GM21825 (cell line): ENCODE results near the gene TRIM25.

Experiments used
- ATAC-seq: cut with Tn5 transposase; IDR thresholded peaks from one replicate; pipeline ENCODE4 v1.9.1; 2021; ENCODE audit warnings: mild to moderate bottlenecking, moderate library complexity; ENCODE audit not compliant: unreplicated experiment

The TRIM25 gene

DNA sequence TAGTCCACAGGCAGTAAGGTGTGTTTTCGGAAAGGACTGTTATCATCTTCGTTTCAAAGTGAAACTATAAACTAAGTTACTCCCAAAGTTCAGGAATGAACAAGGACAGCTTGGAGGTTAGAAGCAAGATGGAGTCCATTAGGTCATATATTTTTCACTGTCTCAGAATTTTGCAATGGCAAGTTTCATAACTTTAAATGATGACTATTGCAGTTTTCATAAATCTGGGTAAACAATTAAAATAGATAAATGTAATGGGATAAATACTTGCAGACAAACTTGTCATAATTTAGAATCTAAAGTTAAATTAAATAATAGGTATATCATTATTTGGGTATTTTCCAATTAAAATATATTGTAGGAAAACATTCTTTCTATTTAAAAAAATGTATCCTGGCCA is 14.7 kb upstream of the TRIM25 start:
- no peak for ATAC-seq

DNA sequence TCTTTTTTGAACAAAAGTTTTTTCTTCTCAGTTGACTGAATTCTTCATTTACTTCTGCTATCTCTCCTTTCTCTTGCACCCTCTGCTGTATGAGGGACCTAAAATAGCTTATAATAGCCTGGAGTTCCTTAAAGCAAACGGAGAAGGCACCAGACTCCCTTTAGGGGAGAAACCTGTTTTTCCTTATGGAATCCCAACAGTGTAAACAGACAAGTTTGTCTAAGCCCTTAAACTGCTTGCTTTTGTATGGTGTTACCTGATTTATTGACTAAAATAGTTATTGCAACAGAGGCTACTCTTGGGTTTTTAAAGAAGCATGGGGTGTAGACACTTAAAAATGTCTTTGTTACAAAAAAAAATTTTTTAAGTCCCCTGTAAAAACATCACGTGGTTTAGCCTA is 12.9 kb upstream of the TRIM25 start:
- no peak for ATAC-seq

- no peak for ATAC-seq
Observed at GRCh38 chr17:56926270-56926669, 12.4 kb upstream of the TRIM25 start.

DNA sequence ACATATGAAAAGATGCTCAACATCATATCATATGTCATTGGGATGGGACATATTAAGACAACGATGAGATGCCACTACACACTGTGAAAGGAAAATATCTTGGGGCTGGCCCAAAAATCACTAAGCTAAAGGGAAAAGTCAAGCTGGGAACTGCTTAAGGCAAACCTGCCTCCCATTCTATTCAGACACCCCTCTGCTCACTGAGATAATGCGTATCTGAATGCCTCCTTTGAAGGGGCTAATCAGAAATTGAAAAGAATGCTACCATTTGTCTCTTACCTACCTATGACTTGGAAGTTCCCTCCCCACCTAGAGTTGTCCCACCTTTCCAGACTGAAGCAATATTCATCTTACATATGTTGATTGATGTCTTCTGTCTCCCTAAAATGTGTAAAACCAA is 11.2 kb upstream of the TRIM25 start:
- ATAC-seq, result no peak

DNA sequence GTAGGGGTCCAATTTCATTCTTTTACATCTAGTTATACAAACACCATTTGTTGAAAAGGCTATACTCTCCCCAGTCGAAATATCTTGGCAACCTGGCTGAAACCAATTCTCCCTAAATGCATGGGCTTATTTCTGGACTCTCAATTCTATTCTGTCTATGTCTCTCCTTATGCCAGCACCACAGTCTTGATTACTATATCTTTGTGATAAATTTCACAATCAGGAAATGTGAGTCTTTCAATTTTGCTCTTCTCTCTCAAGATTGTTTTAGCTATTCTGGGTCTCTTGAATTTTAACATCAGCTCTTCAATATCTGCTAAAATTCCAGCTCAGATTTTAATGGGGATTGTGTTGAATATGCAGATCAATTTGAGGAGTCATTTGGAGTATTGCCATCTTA is 5.9 kb upstream of the TRIM25 start:
- no peak for ATAC-seq

DNA sequence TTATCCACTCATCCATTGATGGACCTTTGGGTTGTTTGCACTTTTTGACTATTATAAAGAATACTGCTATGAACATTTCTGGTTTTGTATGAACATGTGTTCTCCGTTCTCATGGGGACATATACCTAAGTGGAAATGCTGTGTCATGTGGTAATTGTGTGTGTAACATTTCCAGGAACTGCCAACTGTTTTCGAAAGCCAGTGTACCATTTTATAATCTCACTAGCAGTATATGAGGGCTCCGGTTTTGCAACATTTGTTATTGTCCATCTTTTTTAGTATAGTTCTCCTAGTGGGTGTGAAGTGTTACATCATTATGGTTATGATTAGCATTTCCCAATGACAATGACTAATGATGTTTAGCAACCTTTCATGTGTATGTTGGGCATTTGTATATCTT is 5.1 kb upstream of the TRIM25 start:
- ATAC-seq, result no peak

DNA sequence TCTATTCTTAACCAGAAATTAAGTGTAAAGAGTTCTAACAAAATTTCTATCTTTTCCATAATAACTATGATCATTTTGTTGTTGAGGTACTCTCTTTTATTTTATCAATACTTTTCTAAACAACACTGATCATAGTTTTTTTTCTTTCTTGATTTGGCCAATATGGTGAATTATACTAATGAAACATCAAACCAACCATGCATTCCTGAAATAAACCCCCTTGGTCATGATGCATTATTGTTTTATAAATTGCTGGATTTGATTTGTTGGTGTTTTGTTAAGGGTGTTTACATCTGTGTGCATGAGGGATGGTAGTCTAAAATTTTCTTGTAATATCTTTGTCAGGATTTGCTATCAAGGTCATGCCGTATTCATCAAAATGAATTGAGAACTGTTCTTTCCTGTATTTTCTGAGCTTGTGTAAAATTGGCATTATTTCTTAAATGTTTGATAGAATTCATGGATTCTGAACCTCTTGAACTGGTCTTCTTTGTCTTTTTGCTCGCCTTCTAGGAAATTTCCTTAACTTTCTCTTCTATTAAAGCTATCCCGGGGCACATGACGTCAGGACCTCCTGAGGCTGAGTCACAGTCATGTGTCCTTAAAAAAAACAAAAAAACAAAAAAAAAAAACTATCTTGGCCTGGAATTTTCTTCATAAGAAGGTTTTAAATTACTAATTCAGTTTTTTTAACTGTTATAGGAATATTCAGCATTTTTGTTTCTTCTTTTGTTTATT is 3.9 kb upstream of the TRIM25 start:
- ATAC-seq, result no peak

DNA sequence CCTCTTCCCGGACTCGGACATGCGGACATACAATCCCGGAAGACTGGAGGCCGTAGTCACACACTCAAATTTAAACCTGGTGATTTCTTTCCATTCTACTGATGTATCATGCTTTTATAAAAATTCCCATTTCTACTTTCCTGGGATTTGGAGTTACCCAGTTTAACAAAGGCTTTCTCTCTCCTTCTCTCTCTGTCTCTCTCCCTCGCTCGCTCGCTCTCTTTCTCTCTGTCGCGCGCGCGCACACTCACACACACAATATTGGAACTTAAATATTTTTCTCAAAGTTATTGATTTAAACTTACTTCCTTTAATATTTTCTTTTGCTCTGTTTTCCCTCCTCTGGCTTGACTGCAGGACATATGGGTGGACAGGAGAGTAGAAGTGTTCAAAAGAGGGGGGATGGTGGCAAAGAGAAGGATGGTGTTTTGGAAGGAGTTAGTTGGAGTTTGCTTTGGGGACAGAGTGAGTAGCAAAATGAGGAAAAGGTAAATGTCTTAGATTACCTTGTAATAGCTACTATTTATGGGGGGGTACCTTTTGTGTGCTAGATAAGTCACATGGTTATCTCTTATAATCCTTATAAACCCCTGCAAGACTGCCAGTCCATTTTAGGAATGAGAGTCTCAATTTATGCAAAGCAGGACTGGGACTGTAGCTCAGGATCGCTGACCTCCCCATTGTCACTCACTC is 878 bp upstream of the TRIM25 start:
- ATAC-seq, result no peak

GRCh38 chr17:56913353-56913866 is 439 bp downstream of the TRIM25 start:
- ATAC-seq, result peak; percentile 34

DNA sequence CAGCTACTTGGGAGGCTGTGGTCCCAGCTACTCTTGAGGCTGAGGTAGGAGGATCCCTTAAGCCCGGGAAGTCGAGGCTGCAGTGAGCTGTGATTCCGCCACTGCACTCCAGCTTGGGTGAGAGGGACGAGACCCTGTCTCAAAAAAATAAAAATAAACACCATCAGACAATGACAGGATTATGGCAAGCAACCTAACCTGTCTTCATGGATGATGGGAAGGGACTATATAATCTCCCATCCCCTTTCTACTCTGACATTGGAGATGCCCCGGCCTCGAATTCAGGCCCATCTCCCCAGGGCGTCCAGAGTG is 893 bp downstream of the TRIM25 start:
- ATAC-seq, result no peak

GRCh38 chr17:56912105-56912999 is 1.5 kb downstream of the TRIM25 start:
- no peak for ATAC-seq

GRCh38 chr17:56910509-56911235 is 3.2 kb downstream of the TRIM25 start:
- ATAC-seq, result no peak

- no peak for ATAC-seq
Observed at GRCh38 chr17:56909742-56910508, 3.9 kb downstream of the TRIM25 start.

GRCh38 chr17:56908001-56908542 is 5.8 kb downstream of the TRIM25 start:
- ATAC-seq, result peak; percentile 85

DNA sequence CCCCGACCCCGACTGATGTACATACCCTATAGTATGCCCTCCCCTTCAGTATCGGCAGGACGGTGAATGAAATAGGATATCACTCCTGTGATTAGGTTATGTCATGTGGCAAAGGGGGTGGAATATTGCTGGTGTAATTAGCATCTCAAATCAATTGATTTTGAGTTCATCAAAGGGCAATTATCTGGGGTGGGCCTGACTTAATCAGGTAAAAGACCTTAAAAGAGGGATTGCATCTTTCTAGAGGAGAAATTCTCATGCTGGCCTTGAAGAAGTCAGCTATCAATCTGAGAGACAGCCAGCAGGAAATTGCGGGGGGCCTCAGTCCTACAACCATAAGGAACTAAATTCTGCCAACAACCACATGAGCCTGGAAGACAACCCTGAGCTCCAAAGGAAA is 10.3 kb downstream of the TRIM25 start:
- ATAC-seq, result no peak

DNA sequence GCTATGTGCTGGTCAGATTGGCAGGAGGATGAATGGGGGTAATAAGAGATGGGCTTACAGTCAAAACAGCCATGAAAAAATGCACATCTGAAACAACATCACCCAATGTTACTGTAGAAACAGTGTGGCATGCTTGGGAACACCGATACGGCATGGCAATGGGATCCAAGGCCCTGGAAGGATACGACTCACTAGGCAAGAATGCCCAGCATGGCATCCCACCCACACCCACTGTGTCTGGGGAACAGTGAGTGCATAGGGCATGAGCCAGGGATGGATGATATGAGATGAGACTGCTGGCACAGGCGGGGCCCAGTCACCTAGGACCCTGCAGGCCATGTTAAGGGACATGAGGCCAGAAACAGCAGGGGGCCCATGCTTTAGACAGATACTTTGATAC is 11.5 kb downstream of the TRIM25 start:
- ATAC-seq, result no peak

GRCh38 chr17:56899403-56899802 is 14.4 kb downstream of the TRIM25 start:
- ATAC-seq, result no peak

- ATAC-seq, result no peak
Observed at GRCh38 chr17:56898874-56899273, 15.0 kb downstream of the TRIM25 start.

- ATAC-seq, result no peak
Observed at GRCh38 chr17:56897646-56898424, 16.0 kb downstream of the TRIM25 start.
